Measurements from ENCODE around the gene CAPN5.
A peak's percentile ranks its signal among the peaks of the same experiment; 100 is the strongest.
"Not testable (repeated sequence)": the region's sequence is repeated elsewhere in the genome, so short reads cannot be mapped to it uniquely, and the experiment has no call there.

CAPN5 gene

DNA sequence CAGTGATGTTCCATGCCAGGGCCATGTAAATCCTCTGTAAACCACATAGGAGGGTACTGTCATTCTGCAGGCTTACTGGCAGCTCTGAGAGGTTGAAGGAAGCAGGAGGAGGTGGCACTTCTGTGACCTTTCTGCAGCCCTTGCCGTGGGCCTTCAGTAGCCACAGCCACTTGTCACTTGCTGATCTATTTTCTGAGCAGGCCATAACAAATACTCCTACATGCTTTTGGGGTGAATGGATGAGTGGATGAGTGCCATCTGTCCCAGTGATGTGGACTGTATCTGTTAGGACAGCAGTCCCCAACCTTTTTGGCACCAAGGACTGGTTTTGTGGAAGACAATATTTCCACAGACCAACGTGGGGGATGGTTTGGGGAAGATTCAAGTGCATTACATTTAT is 22.4 kb upstream of the CAPN5 start:
- DNase-seq = no peak

DNA sequence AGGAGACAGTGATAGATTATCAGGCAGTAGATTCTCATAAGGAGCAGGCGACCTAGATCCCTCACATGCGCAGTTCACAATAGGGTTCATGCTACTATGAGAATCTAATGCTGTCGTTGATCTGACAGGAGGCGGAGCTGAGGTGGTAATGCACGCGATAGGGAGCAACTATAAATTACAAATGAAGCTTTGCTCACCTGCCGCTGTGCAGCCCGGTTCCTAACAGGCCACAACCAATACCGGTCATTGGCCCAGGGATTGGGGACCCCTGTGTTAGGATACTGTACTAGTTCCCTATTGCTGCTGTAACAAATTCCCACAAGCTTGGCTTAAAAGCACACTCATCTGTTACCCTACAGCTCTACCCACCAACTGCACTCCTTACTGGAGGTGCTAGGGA is 21.9 kb upstream of the CAPN5 start:
- DNase-seq = no peak

DNA sequence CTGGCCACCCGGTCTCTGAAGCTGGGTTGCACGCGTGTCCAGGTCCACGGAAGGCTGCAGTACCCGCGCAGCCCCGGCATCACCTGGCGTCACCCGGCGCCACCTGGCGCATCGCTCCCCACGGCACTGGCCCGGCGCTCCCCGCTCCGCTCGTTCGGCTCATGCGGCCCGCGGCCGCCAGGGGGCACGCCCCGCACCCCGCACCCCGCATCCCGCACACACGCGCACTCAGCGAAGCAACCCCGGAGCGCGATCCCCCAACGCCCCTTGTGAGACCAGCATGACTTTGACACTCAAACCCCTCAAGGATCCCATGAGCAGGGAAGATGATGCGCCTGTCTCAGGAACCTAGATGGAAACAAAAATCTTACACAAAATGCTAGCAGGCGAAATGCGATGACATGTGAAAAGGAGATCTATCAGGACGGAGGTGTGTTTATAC is 20.7 kb upstream of the CAPN5 start:
- DNase-seq = peak; percentile 73

DNA sequence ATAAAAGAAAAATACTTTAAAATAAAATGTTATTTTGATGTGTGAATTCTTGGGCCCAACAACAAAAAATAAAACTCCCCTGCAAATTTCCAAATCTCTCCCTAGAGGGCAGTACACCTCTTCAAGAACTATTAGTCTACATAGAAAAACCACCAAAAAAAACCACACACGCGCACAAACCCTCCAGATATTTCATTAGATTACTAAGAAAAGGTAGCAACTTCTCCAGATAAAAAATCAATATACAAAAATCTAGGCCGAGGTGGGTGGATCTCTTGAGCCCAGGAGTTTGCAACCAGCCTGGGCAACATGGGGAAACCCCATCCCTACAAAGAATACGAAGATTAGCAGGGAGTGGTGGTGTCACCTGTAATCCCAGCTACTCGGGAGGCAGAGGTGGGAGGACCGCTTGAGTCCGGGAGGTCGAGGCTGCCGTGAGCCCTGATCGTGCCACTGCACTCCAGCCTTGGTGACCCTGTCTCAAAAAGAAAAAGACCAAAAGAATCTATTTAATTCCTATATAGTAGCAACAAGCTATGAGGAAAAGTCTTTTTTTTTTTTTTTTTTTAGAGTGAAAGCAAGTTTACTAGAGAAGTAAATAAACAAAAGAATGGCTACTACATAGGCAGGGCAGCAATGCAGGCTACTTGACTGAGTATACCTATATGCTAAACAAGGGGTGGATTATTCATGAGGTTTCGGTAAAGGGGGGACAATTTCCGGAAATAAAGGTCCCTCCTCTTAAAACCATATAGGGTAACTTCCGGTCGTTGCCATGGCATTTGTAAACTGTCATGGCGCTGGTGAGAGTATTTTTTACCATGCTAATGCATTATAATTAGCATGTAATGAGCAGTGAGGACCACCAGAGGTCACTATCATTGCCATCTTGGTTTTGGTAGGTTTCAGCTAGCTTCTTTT is 19.5 kb upstream of the CAPN5 start:
- DNase-seq = peak; percentile 59

DNA sequence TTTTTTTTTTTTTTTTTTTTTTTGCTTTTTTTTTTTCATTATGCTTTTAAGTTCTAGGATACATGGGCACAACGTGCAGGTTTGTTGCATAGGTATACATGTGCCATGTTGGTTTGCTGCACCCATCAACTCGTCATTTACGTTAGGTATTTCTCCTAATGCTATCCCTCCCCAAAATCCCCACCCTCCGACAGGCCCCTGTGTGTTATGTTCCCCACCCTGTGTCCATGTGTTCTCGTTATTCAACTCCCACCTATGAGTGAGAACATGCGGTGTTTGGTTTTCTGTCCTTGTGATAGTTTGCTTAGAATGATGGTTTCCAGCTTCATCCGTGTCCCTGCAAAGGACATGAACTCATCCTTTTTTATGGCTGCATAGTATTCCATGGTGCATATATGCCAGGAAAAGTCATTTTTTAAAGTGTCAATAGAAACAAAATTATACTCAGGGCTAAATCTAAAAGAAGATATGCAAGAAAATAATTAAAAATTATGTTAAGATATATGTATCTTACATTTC is 18.8 kb upstream of the CAPN5 start:
- not testable (repeated sequence) for DNase-seq

DNA sequence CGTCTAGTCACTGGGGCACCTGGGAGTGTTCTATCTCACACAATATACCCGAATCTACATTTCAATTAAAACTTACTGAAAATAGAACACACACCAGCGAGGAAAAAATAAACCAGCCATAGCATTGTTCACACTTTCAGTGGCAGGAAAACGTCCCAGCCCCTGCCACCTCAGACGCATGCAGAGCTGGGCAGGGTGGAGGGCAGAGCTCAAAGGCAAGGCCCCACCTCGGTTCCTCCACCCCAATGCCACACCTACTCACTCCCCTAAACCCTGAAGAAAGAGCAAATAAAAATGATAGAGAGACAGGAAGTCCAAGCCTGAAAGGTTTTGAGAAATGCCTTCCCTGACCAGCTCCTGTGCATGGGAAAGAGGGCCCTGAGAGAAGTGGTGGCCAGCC is 17.7 kb upstream of the CAPN5 start:
- DNase-seq = no peak

DNA sequence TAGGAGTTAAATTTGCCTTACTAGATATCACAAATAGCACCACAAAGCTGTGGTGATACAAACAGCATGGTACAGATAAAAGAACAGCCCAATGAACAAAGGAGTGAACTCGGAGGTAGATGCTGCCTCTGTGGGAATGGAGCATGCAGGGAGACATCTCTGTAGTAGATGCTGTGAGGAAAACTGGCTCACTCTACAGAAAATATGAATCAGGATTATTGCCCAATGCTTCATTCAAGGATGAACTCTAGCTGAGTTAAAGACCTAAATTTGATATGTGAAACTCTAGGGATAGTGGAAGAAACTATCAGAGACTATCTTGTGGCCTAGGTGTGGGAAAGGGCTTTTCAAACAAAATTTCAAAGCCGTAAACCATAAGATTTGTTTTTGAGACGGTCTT is 15.3 kb upstream of the CAPN5 start:
- DNase-seq = no peak

DNA sequence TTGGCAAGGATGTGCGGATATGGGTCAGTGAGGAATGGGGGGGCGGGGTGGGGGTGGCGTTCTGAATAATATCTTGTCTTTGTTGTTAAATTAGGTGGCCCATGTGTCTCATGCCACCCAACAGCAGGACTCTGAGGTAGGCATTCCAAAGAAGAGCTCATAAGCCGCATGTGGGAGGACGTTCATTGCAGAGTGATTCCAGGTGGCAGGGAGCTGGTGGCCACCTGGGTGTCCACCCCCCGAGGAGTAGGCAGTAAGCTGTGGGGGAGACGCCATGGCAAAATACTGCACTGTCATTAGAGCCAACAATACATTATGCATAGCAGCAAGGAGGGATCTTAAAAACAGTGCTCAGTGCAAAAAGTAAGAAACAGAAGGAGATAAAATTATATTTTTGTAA is 14.3 kb upstream of the CAPN5 start:
- DNase-seq = no peak

DNA sequence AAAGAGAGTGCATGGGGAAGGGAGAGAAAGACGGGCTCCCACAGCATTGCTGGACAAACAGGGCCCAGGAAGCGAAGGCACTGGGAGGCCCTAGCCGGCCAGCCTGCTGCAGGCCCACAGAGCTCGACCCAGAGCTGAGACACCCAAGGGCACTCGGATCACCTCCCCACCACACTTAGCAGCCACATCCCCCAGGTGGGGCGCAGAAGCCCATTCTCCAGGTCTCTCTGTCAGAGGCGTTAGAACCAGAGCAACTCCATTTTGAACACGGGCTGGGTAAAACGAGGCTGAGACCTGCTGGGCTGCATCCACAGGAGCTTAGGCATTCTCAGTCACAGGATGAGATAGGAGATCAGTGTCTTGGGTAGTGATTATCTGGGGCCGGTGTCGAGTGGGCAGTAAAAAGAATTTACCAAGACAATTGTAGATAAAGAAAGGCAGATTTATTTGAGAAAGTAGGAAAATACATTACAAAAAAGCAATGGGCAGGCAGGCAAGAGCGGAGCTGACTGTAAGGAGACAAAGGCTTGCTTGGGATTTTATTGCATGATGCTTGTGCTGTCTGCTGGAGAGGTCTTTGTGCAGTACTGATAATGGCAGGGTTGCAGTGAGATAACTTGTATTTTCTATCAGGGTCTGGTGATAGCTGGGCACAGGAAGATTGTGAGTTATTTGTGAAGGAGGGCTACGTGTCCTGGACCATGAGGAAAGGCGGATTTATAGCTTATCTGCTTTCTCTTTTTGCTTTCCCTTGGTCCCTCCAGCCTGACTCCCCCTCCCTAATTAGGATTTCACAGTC is 13.4 kb upstream of the CAPN5 start:
- DNase-seq = no peak

DNA sequence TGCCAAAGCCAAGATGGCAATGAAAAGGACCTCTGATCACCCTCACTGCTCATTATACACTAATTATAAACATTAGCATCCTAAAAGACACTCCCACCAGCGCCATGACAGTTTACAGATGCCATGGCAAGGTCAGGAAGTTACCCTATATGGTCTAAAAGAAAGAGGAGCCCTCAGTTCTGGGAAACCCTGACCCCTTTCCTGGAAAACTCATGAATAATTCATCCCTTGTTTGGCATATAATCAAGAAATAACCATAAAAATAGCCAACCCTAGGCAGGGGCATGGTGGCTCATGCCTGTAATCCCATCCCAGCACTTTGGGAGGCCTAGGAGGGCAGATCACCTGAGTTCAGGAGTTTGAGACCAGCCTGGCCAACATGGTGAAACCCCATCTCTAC is 12.7 kb upstream of the CAPN5 start:
- no peak for DNase-seq

DNA sequence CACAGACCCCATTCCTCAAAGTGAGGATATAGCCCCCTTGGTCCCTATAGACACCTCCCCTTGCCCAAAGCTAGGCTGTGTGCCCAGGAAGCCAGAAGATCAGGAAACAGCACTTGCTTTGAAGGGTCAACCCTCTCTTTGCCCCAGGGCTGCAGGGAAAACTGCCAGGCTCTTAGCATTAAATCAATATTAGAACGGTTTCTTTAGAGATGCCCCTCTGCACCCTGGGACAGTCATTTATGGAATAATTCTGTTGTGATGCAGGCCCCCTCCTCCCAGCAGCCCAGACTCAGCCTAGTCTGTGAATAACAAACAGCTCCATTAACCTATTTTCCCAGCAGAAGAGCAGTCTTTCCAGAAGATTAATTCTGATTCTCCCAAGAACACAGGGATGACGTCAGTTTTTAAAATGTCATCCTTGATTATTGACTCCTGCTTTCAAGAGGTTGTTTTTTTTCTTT is 11.6 kb upstream of the CAPN5 start:
- no peak for DNase-seq

DNA sequence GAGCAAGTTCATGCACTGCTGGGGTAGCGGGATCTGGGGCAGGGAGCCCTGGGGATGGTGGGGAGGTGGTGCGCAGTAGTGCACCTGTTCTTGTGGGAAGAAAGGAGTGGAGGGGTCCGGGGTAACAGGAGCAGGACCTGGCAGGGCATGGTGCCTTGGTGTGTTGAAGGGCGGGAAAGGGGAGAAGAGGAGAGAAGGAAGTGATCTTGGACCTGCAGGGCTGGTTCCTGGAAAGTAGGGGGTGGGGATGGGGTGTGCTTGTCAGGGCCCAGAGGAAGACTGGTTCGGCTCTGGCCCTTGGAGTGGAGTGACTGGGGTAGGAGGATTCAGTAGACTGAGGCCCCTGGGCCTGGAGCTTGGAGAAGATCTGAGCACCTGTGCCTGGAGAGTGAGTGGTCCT is 10.9 kb upstream of the CAPN5 start:
- DNase-seq = no peak

DNA sequence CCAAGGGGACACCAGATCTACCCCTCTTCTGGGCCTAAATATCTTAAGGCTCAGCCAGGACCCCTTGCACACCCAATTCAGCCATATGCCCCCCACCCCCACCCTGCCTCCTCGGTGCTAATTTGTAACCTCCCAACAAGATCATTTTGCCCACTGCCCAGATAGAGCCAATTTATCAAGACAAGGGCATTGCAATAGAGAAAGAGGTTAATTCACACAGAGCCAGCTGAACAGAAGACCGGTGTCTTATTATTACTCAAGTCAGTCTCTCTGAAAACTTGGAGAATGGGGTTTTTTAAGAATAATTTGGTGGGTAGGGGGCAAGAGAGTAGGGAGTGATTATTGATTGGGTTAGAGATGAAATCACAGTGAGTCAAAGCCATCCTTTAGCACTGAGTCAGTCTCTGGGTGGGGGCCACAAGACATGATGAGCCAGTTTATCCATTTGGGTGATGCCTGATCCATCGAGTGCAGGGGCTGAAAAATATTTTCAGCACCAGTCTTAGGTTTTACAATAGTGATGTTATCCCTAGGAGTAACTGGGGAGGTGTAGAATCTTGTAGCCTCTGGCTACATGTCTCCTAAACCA is 9.9 kb upstream of the CAPN5 start:
- DNase-seq = no peak

DNA sequence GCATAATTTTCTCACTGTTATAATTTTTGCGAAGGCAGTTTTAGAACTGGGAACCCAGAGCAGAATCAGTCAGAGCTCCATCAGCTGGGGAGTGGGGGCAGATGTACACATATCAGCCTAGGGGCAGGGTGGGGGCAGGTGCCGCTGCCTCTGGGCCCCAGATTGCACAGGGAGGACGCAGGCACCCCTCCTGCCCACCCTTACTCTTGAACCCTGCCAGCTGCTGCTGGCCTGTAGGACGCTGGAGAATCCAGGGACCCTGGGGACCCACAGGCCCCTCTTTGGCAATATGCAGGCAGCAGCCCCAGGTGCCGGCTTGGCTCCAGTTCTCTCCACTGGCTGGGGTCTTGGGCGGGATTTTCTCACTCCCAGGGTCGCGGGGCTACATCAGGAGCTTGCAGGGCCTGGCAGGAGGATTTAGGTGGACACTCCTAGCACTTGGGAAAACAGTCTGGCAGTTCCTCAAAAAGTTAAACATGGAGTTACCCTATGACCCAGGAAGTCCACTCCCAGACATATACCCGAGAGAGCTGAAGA is 8.8 kb upstream of the CAPN5 start:
- no peak for DNase-seq

DNA sequence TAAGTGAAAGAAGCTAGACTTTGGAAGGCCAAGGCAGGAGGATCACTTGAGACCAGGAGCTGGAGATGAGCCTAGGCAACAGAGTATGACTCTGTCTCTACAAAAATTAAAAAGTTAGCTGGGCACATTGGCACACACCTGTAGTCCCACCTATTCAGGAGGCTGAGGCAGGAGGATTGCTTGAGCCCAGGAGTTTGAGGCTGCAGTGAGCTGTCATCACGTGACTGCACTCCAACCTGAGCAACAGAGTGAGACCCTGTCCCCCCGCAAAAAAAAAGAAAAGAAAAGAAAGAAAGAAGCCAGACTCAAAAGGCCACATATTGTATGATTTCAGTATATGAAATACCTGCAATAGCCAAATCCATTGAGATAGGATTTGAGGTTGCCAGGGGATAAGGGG is 7.9 kb upstream of the CAPN5 start:
- no peak for DNase-seq

DNA sequence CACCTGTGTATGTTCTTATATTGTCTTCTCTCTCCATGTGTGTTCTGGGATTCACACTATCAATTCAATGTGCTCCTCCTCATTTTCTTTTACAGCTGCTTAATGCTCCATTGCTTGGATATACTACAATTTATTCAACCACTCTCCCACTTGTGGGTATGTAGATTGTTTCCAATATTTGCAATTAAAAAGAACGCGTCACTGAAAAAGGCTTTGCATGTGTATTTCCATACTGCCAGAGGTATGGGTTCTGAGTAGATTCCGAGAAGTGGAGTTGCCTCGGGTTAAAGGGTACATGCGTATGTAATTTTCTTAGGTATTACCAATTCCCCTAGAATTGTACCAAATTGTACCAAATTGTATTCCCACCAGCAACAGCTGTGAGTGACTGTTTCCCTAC is 7.0 kb upstream of the CAPN5 start:
- DNase-seq = no peak

DNA sequence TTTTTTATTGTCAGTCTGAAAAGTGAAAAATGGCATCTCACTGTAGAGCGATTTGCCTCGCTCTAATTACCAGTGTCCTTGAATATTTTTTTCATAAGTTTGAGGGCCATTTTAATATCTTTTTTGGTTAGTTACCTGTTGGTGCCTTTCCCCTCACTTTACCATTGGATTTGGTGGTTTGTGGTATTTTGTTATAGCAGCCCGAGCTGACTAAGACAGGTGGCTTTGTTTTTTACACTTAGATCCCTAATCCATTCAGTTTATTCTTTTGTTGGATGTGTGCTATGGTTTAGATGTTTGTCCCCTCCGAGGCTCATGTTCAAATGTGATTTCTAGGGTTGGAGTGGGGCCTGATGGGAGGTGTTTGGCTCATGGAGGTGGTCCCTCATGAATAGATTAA is 6.5 kb upstream of the CAPN5 start:
- DNase-seq = no peak

DNA sequence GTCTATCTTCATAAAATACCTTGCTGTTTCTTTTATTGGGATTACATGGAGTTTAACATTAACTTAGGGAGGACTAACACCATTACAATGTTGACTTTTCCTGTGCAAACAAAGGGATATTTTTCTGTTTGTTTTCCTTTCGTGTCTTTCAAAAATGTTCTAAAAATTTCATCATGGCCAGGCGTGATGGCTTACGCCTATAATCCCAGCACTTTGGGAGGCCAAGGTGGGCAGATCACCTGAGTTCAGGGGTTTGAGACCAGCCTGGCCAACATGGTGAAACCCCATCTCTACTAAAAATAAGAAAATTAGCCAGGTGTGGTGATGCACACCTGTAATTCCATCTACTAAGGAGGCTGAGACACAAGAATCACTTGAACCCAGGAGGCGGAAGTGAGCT is 5.5 kb upstream of the CAPN5 start:
- DNase-seq = not testable (repeated sequence)

DNA sequence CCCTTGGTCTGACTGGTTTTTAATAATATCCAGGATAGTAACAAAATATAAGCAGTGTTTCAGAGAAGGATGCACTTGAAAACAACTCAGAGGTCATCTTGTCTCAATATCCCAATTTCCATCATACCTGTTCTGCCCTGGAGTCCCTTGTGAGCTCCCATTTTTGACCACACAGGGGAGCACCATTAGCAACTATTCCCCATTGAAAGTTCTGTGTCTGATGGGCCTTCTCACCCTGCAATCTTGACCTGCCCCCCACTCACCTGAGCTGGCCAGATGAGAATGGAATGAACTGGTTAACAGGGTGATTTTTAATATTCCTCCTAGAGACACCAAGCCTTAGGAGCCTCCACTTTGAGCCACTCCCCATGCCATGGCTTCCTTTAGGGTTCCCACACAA is 3.8 kb upstream of the CAPN5 start:
- no peak for DNase-seq

DNA sequence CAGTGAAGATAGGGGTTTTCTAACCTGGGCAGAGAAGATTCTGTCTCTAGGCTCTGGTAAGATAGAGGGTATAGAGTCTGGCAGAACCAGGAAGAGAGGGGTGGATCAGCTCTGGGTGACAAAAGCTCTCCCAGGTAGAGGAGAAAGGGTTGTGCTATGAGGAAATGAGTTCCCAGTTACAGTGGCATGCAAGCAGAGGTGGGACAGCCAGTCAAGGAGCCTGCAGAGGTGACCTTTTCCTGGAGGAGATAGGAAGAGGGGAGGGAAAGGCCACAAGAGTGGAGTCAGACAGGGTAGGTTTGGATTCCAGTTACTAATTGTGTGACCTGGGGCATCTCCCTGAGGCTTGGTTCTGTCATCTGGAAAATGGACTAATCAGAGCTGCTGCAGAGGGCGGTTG is 3.4 kb upstream of the CAPN5 start:
- no peak for DNase-seq

DNA sequence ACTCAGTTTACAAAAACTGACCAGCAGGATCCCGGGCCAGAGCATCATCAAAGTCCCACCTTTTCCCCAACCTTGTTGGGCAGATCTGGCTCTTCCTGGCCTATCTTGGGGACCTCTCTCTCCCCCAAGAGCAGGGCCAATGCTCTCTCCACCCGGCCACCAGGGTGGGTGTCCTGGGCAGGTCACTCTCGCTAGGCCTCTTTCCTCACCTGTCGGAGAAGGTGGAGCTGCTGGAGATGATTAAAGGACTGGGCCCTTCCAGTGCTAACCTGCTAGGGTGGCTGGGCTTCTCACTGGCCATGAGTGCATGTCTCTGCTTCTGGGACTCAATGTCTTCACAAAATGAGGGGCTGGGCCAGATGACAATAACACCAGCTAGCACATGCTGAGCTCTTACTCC is 2.9 kb upstream of the CAPN5 start:
- DNase-seq = no peak

DNA sequence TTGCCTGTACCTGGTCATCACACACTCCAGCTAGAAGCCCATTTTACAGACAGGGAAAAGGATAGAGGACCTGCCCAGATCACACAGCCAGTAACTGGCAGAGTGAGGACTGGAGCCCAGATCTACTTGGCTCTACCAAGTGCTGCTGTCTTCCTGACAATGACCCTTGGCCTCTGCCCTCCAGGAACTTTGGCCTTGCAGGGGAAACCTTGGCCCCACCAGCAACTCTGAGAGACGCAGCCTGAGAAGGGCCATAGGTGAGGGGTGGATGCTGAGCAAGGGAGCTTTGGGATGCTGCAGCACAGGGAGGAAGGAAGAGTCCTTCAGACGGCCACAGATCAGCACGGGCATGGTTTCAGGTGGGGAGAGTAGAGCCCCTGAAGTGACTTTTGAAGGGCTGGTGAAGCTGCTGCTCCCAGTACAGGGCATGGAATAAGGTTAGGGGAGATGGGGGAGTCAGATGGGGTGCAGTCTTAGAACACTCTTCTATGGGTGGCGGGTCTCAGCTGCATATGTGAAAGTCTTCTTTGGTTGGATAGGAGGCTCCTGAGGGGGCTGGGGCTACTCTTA is 2.0 kb upstream of the CAPN5 start:
- DNase-seq = no peak

DNA sequence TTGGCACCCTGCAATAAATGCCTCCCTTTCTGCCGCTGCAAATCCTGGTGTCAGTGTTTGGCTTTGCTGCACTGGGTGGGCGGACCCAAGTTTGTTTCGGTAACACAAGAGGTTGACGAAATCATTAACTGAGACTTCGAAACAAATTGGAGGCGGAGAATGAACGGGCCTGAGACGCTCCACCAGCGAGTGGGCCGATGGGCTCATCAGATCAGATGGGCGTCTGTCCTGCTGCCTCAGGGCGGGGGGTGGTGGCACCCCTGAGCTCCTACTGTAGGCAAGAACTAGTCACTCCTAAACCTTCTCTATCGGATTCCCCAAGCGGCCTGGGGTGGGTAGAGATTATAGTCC is 918 bp upstream of the CAPN5 start:
- DNase-seq = no peak

Measured in activated T-cell treated with anti-CD3 and anti-CD28 coated beads, Interleukin-2, amount 50 U/mL, for 1 hour (primary cell).